GM21390 (cell line): ENCODE measurements around the gene CITED1.

Experiments used
- ATAC-seq: cut with Tn5 transposase; IDR thresholded peaks from one replicate; pipeline ENCODE4 v1.9.1; 2021; ENCODE audit not compliant: unreplicated experiment

CITED1 gene

DNA sequence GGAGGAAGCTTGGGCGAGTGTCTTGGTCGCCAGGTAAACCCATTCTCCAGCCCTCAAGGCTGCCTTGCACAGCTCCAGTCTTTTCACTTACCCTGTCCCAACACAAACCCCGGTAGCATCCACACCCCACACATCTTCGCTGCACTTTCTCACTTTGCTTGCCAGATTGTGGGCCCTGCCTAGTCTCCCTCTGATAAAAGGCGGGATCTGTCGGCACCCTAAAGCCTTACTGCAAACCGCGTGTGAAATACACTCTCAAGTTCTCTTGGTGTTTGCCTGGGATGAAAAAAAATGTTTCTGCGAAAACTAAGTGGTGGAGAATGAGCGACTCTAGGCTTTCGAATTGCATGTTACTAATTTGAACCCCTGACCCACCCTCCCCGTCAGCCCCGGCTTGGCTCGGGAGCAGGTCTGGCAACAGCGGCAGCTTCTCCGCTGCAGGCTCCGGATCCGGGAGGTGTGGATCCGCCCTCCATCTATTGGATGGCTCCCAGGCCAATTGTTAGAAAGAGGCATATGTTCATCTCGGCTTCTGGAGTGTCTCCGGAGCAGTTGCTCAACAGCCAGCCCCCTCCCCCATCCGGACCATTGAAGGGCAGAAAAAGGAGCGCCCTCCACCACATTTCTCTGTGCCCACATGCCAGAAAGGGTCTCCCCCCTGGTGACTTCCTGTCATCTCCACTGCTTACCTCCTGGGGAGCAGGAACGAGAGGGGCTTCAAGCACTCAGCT is 3.0 kb upstream of the CITED1 start:
- ATAC-seq = peak; percentile 48

DNA sequence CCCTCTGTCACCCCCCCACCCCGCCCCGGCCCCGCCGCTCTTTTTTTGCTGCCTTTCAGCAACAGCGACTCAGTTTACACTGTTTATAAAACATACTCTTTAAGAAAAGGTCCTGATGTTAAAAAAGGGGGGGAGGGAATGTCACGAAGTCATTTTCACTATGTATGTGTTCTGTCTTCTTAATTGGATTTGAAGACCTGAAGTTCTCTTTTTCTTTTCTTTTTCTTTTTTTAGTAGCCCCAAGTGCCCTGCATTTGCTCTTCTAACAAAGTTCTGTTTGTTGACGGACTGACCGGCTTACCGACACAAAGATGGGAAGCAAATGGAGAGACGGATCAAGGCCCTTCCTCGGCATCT is 2.5 kb upstream of the CITED1 start:
- ATAC-seq = no peak

- no peak for ATAC-seq
These were observed 1.9 kb upstream of the CITED1 start for GRCh38 chrX:72307646-72308051.

GRCh38 chrX:72306851-72307645 is 1.3 kb upstream of the CITED1 start:
- peak; percentile 54 for ATAC-seq

DNA sequence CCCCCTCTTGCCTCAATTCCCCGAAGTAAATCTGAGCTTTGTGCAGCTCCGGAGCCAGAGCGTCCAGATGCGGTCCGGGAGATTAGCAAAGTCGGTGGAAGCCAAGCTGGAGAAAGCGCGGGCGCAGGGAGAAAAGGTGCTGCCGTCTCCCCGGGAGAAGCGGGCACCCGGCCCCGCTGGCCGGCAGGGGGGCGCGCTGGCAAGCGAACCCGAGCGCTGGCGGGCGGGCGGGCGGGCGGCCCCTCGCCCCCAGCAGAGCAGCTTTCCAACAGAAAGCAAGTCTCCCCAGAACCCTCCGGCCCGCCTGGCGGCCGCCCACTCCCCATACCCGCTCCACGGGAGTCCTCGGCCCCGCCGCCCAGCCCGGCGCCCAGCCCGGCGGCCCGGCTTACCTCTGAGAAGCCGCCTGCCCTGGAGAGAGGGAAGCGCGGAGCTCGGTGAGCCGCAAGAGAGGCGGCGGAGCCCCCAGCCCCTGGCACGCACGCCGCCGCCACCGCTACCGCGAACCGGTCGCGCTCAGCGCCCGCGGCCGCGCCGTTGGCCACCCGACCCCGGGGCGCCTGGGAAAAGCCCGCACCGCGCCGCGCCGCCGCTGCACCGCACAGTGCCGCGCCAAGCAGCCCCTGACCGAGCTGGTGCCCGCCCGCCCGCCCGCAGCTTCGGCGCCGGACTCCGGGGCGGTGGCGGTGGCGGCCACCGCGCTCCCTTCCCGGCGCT is 529 bp upstream of the CITED1 start:
- peak; percentile 11 for ATAC-seq

DNA sequence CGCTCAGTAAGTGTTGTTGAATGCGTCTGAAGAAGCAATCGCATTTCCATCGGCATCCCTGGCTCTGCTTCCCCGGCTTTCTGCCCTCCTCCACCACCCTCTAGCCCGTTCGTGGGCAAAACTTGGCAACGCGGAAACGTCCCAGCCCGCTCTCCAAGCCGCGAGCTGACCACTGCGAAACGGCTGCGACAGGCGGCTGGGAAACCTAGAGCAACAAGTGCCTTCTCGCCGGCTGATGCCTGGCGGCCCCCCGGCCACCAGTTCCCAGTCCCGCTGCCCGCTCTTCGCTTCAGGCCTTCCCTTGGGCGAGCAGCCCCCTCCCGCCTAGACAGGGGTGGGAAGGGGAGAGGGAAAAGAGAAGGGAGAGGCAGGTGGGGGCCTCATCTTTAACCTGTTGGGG is 837 bp downstream of the CITED1 start:
- ATAC-seq = no peak

DNA sequence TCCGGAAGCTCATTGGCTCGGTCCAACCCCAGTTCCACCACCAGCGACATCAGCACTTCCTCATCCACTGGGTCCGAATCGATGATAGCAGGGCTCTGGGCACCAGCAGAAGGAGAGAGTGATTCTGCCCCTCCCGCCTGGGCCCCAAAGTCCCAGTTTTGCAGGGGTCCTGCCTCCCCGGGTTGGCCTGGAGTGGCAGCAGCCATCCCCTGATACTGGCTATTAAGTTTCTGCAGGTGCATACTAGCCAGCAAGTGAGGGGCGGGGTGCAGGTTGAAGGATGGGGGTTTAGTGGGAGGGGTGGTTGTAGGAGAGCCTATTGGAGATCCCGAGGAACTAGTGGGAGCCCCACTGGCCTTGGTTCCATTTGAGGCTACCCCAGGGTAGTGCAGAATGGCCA is 3.9 kb downstream of the CITED1 start:
- no peak for ATAC-seq

- ATAC-seq = no peak
These were observed 5.7 kb downstream of the CITED1 start for GRCh38 chrX:72299891-72300630.

DNA sequence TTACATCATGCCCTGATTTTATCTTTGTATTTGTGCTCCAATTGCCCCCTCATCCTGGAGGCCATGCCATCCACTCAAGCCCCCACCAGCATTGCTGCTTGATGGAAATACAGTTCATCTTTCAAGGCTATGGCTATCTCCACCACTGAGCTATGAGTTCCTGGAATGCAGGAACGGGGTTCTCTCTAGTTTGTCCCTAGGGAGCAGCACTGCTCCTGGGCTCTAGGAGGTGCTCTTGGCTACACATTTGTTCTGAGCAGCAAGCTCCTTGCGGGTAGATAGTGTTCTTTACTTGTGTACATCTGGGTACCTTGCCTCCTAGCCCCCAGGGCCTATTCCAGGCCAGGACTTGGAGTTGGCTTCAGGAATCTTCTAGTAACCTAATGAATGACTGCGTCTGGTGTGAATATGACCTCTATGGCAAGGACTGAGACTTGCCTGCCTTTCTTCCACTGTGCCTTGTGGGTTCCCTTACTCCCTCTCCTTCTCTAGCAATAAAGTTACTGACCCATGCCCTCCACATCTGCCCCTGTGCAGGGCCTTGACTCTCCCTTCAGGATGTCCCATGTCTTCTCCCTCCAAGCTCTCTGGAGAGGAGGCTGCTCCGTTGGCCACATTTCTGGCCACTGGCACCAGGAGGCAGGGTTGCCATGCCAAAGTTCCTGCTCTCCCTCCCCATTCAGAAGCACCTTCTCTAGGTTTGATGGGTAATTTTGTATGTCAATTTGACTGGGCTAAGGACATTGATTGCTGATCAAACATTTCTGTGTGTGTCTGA is 7.6 kb downstream of the CITED1 start:
- peak; percentile 49 for ATAC-seq

- ATAC-seq = no peak
These were observed 8.7 kb downstream of the CITED1 start for GRCh38 chrX:72296991-72297390.

- ATAC-seq = no peak
These were observed 10.0 kb downstream of the CITED1 start for GRCh38 chrX:72295745-72296144.

GRCh38 chrX:72294497-72294896 is 11.2 kb downstream of the CITED1 start:
- no peak for ATAC-seq

- no peak for ATAC-seq
These were observed 23.4 kb downstream of the CITED1 start for GRCh38 chrX:72282302-72282701.

- no peak for ATAC-seq
These were observed 25.3 kb downstream of the CITED1 start for GRCh38 chrX:72280321-72280845.

- no peak for ATAC-seq
These were observed 29.2 kb downstream of the CITED1 start for GRCh38 chrX:72276478-72276953.

GRCh38 chrX:72274526-72274925 is 31.2 kb downstream of the CITED1 start:
- no peak for ATAC-seq

GRCh38 chrX:72273718-72274117 is 32.0 kb downstream of the CITED1 start:
- ATAC-seq = no peak

DNA sequence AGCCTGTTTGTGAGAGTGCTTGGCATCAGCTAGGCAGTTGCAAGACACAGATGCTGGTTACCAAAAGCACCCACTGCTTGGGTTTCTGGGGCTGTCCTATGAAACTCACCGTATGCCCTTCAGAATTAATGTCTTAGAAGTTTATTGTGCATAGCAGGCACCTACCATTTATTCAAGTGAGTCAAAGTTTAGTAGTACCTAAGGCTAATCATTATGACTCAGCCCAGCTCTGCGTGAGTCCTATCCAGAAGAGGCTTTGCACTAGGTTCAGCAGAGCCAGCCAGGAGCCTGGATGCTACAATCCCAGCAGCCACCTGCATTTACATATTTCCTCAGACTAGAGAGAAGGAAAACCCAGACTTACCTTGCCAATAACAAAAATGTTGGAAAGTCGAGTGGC is 32.8 kb downstream of the CITED1 start:
- ATAC-seq = no peak

DNA sequence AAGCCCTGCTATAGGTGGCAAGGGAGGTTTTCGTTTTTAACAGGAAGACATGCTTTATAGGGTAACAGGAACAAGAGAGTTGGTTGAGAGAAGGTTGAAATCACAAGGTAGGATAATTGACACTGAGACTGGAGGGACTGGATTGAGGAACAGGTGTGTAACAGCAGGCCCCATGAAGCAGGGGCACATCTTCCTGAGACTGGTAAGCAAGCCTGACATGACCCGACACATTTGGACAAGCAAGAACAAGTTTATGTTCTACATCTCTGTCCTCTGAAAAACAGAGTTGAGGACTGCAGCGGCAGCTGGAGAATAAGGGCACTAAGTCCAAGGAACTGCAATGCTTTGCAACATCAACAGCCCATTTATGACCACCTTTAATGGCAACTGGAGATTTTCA is 33.9 kb downstream of the CITED1 start:
- no peak for ATAC-seq
